Activated naive CD8-positive, alpha-beta T cell (primary cell): ENCODE results near the gene DAP.
"Not testable (repeated sequence)": the region's sequence is repeated elsewhere in the genome, so short reads cannot be mapped to it uniquely, and the experiment has no call there.

Experiments
- H3K27ac Mint-ChIP-seq: one replicate; pipeline ENCODE4 v1.8.0; 2021; ENCODE audit warnings: mixed read lengths
- H3K27me3 Mint-ChIP-seq: one replicate; pipeline ENCODE4 v1.8.0; 2021; ENCODE audit warnings: mixed read lengths
- H3K36me3 Mint-ChIP-seq: one replicate; pipeline ENCODE4 v1.8.0; 2021; ENCODE audit warnings: mixed read lengths
- H3K4me1 Mint-ChIP-seq: one replicate; pipeline ENCODE4 v1.8.0; 2021; ENCODE audit warnings: low read depth, mixed read lengths
- H3K4me3 Mint-ChIP-seq: one replicate; pipeline ENCODE4 v1.8.0; 2021; ENCODE audit warnings: mild to moderate bottlenecking, mixed read lengths
- H3K9me3 Mint-ChIP-seq: one replicate; pipeline ENCODE4 v1.8.0; 2021; ENCODE audit warnings: low read depth, mixed read lengths

DAP gene

GRCh38 chr5:10733426-10733825, 27.6 kb downstream of the DAP start:
- Mint-ChIP-seq H3K4me1 (peaks cover 5% of the 10 kb centered on the region), H3K36me3 (peaks cover 12% of the 10 kb centered on the region), H3K27ac (no peak overlapping the region), H3K4me3 (no peak overlapping the region), H3K9me3 (no peaks in the 10 kb centered on the region), H3K27me3 (no peaks in the 10 kb centered on the region)

- Mint-ChIP-seq H3K4me1 (peaks cover 10% of the 10 kb centered on the region), H3K27me3 (no peaks in the 10 kb centered on the region), H3K27ac (no peak overlapping the region), H3K9me3 (no peaks in the 10 kb centered on the region), H3K4me3 (no peak overlapping the region), H3K36me3 (peaks cover 8% of the 10 kb centered on the region)
Observed at GRCh38 chr5:10731913-10732312, 29.1 kb downstream of the DAP start.

- H3K9me3 Mint-ChIP-seq: no peaks in the 10 kb centered on the region
- no peak overlapping the region for H3K4me3 Mint-ChIP-seq
- peaks cover 11% of the 10 kb centered on the region for H3K36me3 Mint-ChIP-seq
- peaks cover 16% of the 10 kb centered on the region for H3K4me1 Mint-ChIP-seq
- H3K27ac Mint-ChIP-seq: no peak overlapping the region
- H3K27me3 Mint-ChIP-seq: no peaks in the 10 kb centered on the region
Observed at GRCh38 chr5:10730043-10730351, 31.0 kb downstream of the DAP start.

- Mint-ChIP-seq H3K4me3 (no peak overlapping the region), H3K4me1 (peaks cover 16% of the 10 kb centered on the region), H3K27ac (peak overlapping the region; percentile 2), H3K9me3 (no peaks in the 10 kb centered on the region), H3K27me3 (no peaks in the 10 kb centered on the region), H3K36me3 (peaks cover 11% of the 10 kb centered on the region)
Observed at GRCh38 chr5:10729320-10730042, 31.6 kb downstream of the DAP start.

GRCh38 chr5:10728679-10729078, 32.4 kb downstream of the DAP start:
- Mint-ChIP-seq H3K36me3 (peaks cover 11% of the 10 kb centered on the region), H3K27ac (peak overlapping the region; percentile 13)

GRCh38 chr5:10727861-10728260, 33.2 kb downstream of the DAP start:
- Mint-ChIP-seq H3K9me3 (no peaks in the 10 kb centered on the region), H3K36me3 (peaks cover 11% of the 10 kb centered on the region), H3K27ac (no peak overlapping the region), H3K4me1 (peaks cover 16% of the 10 kb centered on the region), H3K27me3 (no peaks in the 10 kb centered on the region), H3K4me3 (no peak overlapping the region)

More at GRCh38 chr5:10728679-10729078, 32.4 kb downstream of the DAP start:
- Mint-ChIP-seq H3K9me3 (no peaks in the 10 kb centered on the region), H3K4me3 (no peak overlapping the region), H3K27me3 (no peaks in the 10 kb centered on the region), H3K4me1 (peaks cover 16% of the 10 kb centered on the region)

- no peak overlapping the region for H3K4me3 Mint-ChIP-seq
- peaks cover 7% of the 10 kb centered on the region for H3K36me3 Mint-ChIP-seq
- H3K27ac Mint-ChIP-seq: no peak overlapping the region
- no peaks in the 10 kb centered on the region for H3K27me3 Mint-ChIP-seq
- H3K4me1 Mint-ChIP-seq: peaks cover 16% of the 10 kb centered on the region
- no peaks in the 10 kb centered on the region for H3K9me3 Mint-ChIP-seq
Observed at GRCh38 chr5:10726913-10727517, 34.0 kb downstream of the DAP start.

GRCh38 chr5:10726179-10726912, 34.7 kb downstream of the DAP start:
- Mint-ChIP-seq H3K27ac (peak overlapping the region; percentile 35), H3K36me3 (peaks cover 12% of the 10 kb centered on the region), H3K9me3 (no peaks in the 10 kb centered on the region), H3K4me1 (peaks cover 16% of the 10 kb centered on the region), H3K27me3 (no peaks in the 10 kb centered on the region), H3K4me3 (no peak overlapping the region)

GRCh38 chr5:10725636-10726035, 35.4 kb downstream of the DAP start:
- H3K4me3 Mint-ChIP-seq: no peak overlapping the region
- peak overlapping the region; percentile 35 for H3K27ac Mint-ChIP-seq
- H3K36me3 Mint-ChIP-seq: peaks cover 15% of the 10 kb centered on the region
- no peaks in the 10 kb centered on the region for H3K27me3 Mint-ChIP-seq
- H3K9me3 Mint-ChIP-seq: no peaks in the 10 kb centered on the region
- H3K4me1 Mint-ChIP-seq: peaks cover 16% of the 10 kb centered on the region

GRCh38 chr5:10724781-10725507, 36.1 kb downstream of the DAP start:
- H3K9me3 Mint-ChIP-seq: no peaks in the 10 kb centered on the region
- H3K27me3 Mint-ChIP-seq: no peaks in the 10 kb centered on the region
- no peak overlapping the region for H3K27ac Mint-ChIP-seq
- peaks cover 16% of the 10 kb centered on the region for H3K4me1 Mint-ChIP-seq
- H3K36me3 Mint-ChIP-seq: peaks cover 15% of the 10 kb centered on the region
- no peak overlapping the region for H3K4me3 Mint-ChIP-seq

GRCh38 chr5:10723514-10723913, 37.5 kb downstream of the DAP start:
- no peaks in the 10 kb centered on the region for H3K27me3 Mint-ChIP-seq
- peaks cover 18% of the 10 kb centered on the region for H3K36me3 Mint-ChIP-seq
- no peak overlapping the region for H3K4me3 Mint-ChIP-seq
- peaks cover 15% of the 10 kb centered on the region for H3K4me1 Mint-ChIP-seq
- no peak overlapping the region for H3K27ac Mint-ChIP-seq
- H3K9me3 Mint-ChIP-seq: no peaks in the 10 kb centered on the region

GRCh38 chr5:10720766-10721165, 40.3 kb downstream of the DAP start:
- H3K9me3 Mint-ChIP-seq, H3K27ac Mint-ChIP-seq, H3K27me3 Mint-ChIP-seq, H3K4me3 Mint-ChIP-seq, H3K4me1 Mint-ChIP-seq: not testable (repeated sequence)
- peaks cover 20% of the 10 kb centered on the region for H3K36me3 Mint-ChIP-seq

- Mint-ChIP-seq H3K4me1 (no peaks in the 10 kb centered on the region), H3K4me3 (no peak overlapping the region), H3K36me3 (peaks cover 20% of the 10 kb centered on the region), H3K9me3 (no peaks in the 10 kb centered on the region), H3K27me3 (no peaks in the 10 kb centered on the region), H3K27ac (no peak overlapping the region)
Observed at GRCh38 chr5:10719965-10720364, 41.1 kb downstream of the DAP start.

GRCh38 chr5:10718617-10719016, 42.4 kb downstream of the DAP start:
- H3K36me3 Mint-ChIP-seq: peaks cover 20% of the 10 kb centered on the region
- H3K27me3 Mint-ChIP-seq, H3K4me3 Mint-ChIP-seq, H3K4me1 Mint-ChIP-seq, H3K27ac Mint-ChIP-seq, H3K9me3 Mint-ChIP-seq: not testable (repeated sequence)

GRCh38 chr5:10716825-10717224, 44.2 kb downstream of the DAP start:
- H3K27me3 Mint-ChIP-seq, H3K9me3 Mint-ChIP-seq, H3K4me1 Mint-ChIP-seq, H3K4me3 Mint-ChIP-seq, H3K27ac Mint-ChIP-seq: not testable (repeated sequence)
- peaks cover 15% of the 10 kb centered on the region for H3K36me3 Mint-ChIP-seq
